DOHH2 (cell line): ENCODE measurements around the gene SVOPL.

Experiments
- H3F3A ChIP-seq: fragments of 200-600 bp; sonication (generic), shearing (Covaris generic); 2 replicates; pipeline ENCODE4 v1.6.0; 2016; ENCODE audit warnings: antibody characterized with exemption, mild to moderate bottlenecking; ENCODE audit not compliant: control insufficient read depth, insufficient read depth
- H3K27ac ChIP-seq: fragments of 200-600 bp; sonication (generic); 2 replicates; pipeline ENCODE4 v1.5.1; 2014; ENCODE audit warnings: low read depth, mild to moderate bottlenecking, low read length, moderate library complexity
- H3K27me3 ChIP-seq: fragments of 200-600 bp; sonication (generic); 2 replicates; pipeline ENCODE4 v1.6.1; 2014; ENCODE audit warnings: mild to moderate bottlenecking, low read length, mixed read lengths; ENCODE audit not compliant: control insufficient read depth
- H3K36me3 ChIP-seq: fragments of 200-600 bp; sonication (generic); 2 replicates; pipeline ENCODE4 v1.6.1; 2014; ENCODE audit warnings: mild to moderate bottlenecking, low read length, moderate library complexity, mixed read lengths; ENCODE audit not compliant: control insufficient read depth
- H3K4me1 ChIP-seq: fragments of 200-600 bp; sonication (generic); 2 replicates; pipeline ENCODE4 v1.6.1; 2014; ENCODE audit warnings: mild to moderate bottlenecking, low read length, mixed read lengths; ENCODE audit not compliant: control insufficient read depth
- H3K4me2 ChIP-seq: fragments of 200-600 bp; sonication (generic); 2 replicates; pipeline ENCODE4 v1.6.0; 2014; ENCODE audit warnings: mild to moderate bottlenecking, low read length, moderate library complexity
- H3K4me3 ChIP-seq: fragments of 200-600 bp; sonication (generic); 2 replicates; pipeline ENCODE4 v1.5.1; 2014; ENCODE audit warnings: mild to moderate bottlenecking, low read length, mixed read lengths
- H3K79me2 ChIP-seq: fragments of 200-600 bp; sonication (generic); 2 replicates; pipeline ENCODE4 v1.6.1; 2014; ENCODE audit warnings: mild to moderate bottlenecking, low read length, mixed read lengths; ENCODE audit not compliant: control insufficient read depth
- H3K9me2 ChIP-seq: fragments of 200-600 bp; sonication (generic); replicated peaks from 2 replicates; pipeline ENCODE4 v1.6.1; 2014; ENCODE audit warnings: mild to moderate bottlenecking, low read length, mixed read lengths; ENCODE audit not compliant: control insufficient read depth
- H3K9me3 ChIP-seq: fragments of 200-600 bp; sonication (generic); 2 replicates; pipeline ENCODE4 v1.6.1; 2014; ENCODE audit warnings: antibody characterized with exemption, low read length, mixed read lengths; ENCODE audit not compliant: control insufficient read depth, insufficient read depth
- H4K20me1 ChIP-seq: fragments of 200-600 bp; sonication (generic); 2 replicates; pipeline ENCODE4 v1.6.0; 2014; ENCODE audit warnings: low read depth, mild to moderate bottlenecking, antibody characterized with exemption, low read length, moderate library complexity; ENCODE audit not compliant: control insufficient read depth, insufficient read depth
- CTCF ChIP-seq: fragments of 200-600 bp; sonication (generic); IDR thresholded peaks from one replicate; pipeline ENCODE4 v1.5.1; 2014; ENCODE audit warnings: antibody characterized with exemption, mild to moderate bottlenecking, low read depth, low read length; ENCODE audit not compliant: poor library complexity, severe bottlenecking
- EZH2phosphoT487 ChIP-seq: fragments of 200-600 bp; sonication (generic); IDR thresholded peaks from 2 replicates; pipeline ENCODE4 v1.6.1; 2017; ENCODE audit warnings: borderline replicate concordance, mild to moderate bottlenecking, antibody characterized with exemption, low read length, moderate library complexity, mixed read lengths

SVOPL gene

GRCh38 chr7:138618506-138618905 lies 82.7 kb downstream of the SVOPL start:
- no peak overlapping the region for H3K4me2 ChIP-seq
- H3K36me3 ChIP-seq: no peaks in the 10 kb centered on the region
- TF ChIP-seq EZH2phosphoT487: no peak
- no peak for TF ChIP-seq CTCF
- H3K4me1 ChIP-seq: no peaks in the 10 kb centered on the region
- no peak overlapping the region for H3K4me3 ChIP-seq
- no peaks in the 10 kb centered on the region for H3K9me3 ChIP-seq
- no peaks in the 10 kb centered on the region for H4K20me1 ChIP-seq
- no peaks in the 10 kb centered on the region for H3F3A ChIP-seq
- no peaks in the 10 kb centered on the region for H3K27me3 ChIP-seq
- H3K79me2 ChIP-seq: no peaks in the 10 kb centered on the region
- H3K27ac ChIP-seq: no peak overlapping the region
- H3K9me2 ChIP-seq: no peaks in the 10 kb centered on the region

GRCh38 chr7:138616085-138616484 lies 85.1 kb downstream of the SVOPL start:
- Histone ChIP-seq H3K4me3 (no peak overlapping the region), H3K9me3 (no peaks in the 10 kb centered on the region), H3F3A (no peaks in the 10 kb centered on the region), H3K27ac (no peak overlapping the region), H3K27me3 (no peaks in the 10 kb centered on the region), H3K4me2 (no peak overlapping the region), H3K9me2 (no peaks in the 10 kb centered on the region), H4K20me1 (no peaks in the 10 kb centered on the region), H3K36me3 (no peaks in the 10 kb centered on the region), H3K4me1 (no peaks in the 10 kb centered on the region), H3K79me2 (no peaks in the 10 kb centered on the region)
- TF ChIP-seq EZH2phosphoT487: no peak
- TF ChIP-seq CTCF: no peak

GRCh38 chr7:138613630-138614029 lies 87.5 kb downstream of the SVOPL start:
- Histone ChIP-seq H3K36me3 (no peaks in the 10 kb centered on the region), H3K27ac (no peak overlapping the region), H4K20me1 (no peaks in the 10 kb centered on the region), H3K4me3 (no peak overlapping the region), H3K79me2 (no peaks in the 10 kb centered on the region), H3K4me2 (no peak overlapping the region), H3F3A (no peaks in the 10 kb centered on the region), H3K27me3 (no peaks in the 10 kb centered on the region), H3K9me2 (no peaks in the 10 kb centered on the region), H3K4me1 (no peaks in the 10 kb centered on the region), H3K9me3 (no peaks in the 10 kb centered on the region)
- TF ChIP-seq EZH2phosphoT487: no peak
- TF ChIP-seq CTCF: no peak

- Histone ChIP-seq H3K9me3 (no peaks in the 10 kb centered on the region; the same call in 1 of the 2 replicates), H3K9me2 (no peaks in the 10 kb centered on the region), H3K79me2 (no peaks in the 10 kb centered on the region), H3K27ac (no peak overlapping the region), H3K4me3 (no peak overlapping the region), H3K36me3 (no peaks in the 10 kb centered on the region), H4K20me1 (no peaks in the 10 kb centered on the region), H3K4me2 (no peak overlapping the region), H3F3A (no peaks in the 10 kb centered on the region), H3K4me1 (no peaks in the 10 kb centered on the region), H3K27me3 (no peaks in the 10 kb centered on the region)
- no peak for TF ChIP-seq CTCF
- no peak for TF ChIP-seq EZH2phosphoT487
Measured at GRCh38 chr7:138610671-138611170, 90.4 kb downstream of the SVOPL start.
